Smooth muscle cell (in vitro differentiated cells): ENCODE results near the gene RUNDC3A. TPM values are rescaled to one million over a fixed set of nuclear protein-coding genes. Genes with fewer than 3 reads are reported as not detected.

ENCODE experiments used
- DNase-seq: peaks from one replicate; lab custom pipeline; 2025; ENCODE audit not compliant: unreplicated experiment; lab: John Stamatoyannopoulos, UW
- H2AFZ ChIP-seq: fragments of 200-600 bp; sonication (generic); 2 replicates; pipeline ENCODE4 v1.6.0; 2016; ENCODE audit warnings: antibody characterized with exemption, low read depth, mild to moderate bottlenecking
- H3F3A ChIP-seq: fragments of 200-600 bp; sonication (generic); 2 replicates; pipeline ENCODE4 v1.6.0; 2017; ENCODE audit warnings: antibody characterized with exemption, low read depth
- H3K27ac ChIP-seq: fragments of 200-600 bp; sonication (generic); 2 replicates; pipeline ENCODE4 v1.5.1; 2016; ENCODE audit warnings: low read depth, mild to moderate bottlenecking
- H3K27me3 ChIP-seq: fragments of 200-600 bp; sonication (generic); 2 replicates; pipeline ENCODE4 v1.6.1; 2016; ENCODE audit warnings: low read depth, mild to moderate bottlenecking
- H3K36me3 ChIP-seq: fragments of 200-600 bp; sonication (generic); 2 replicates; pipeline ENCODE4 v1.5.1; 2016; ENCODE audit warnings: low read depth
- H3K4me1 ChIP-seq: fragments of 200-600 bp; sonication (generic); 2 replicates; pipeline ENCODE4 v1.5.1; 2016; ENCODE audit warnings: low read depth
- H3K4me2 ChIP-seq: fragments of 200-600 bp; sonication (generic); 2 replicates; pipeline ENCODE4 v1.6.0; 2016; ENCODE audit warnings: mild to moderate bottlenecking
- H3K4me3 ChIP-seq: fragments of 200-600 bp; sonication (generic); 2 replicates; pipeline ENCODE4 v1.5.1; 2016; ENCODE audit warnings: mild to moderate bottlenecking
- H3K79me2 ChIP-seq: fragments of 200-600 bp; sonication (generic); 2 replicates; pipeline ENCODE4 v1.6.0; 2016; ENCODE audit warnings: low read depth, mild to moderate bottlenecking
- H3K9ac ChIP-seq: fragments of 200-600 bp; sonication (generic); 2 replicates; pipeline ENCODE4 v1.6.0; 2016; ENCODE audit warnings: low read depth
- H3K9me3 ChIP-seq: fragments of 200-600 bp; sonication (generic); replicated peaks from 2 replicates; pipeline ENCODE4 v1.5.1; 2016; ENCODE audit warnings: low read depth
- H4K20me1 ChIP-seq: fragments of 200-600 bp; sonication (generic); 2 replicates; pipeline ENCODE4 v1.6.0; 2016; ENCODE audit warnings: low read depth
- WGBS: methylation state at CpG from one replicate; pipeline ENCODE4 v1.1.7; 2016; ENCODE audit warnings: low lambda C conversion rate; 5-methylcytosine and 5-hydroxymethylcytosine counted together
- polyA plus RNA-seq: library from polyadenylated mRNA; unstranded; fragments of >200 nt; fragmentation: Nextera tagmentation; extraction: Ambion mirVana; gene quantifications from 2 replicates; pipeline ENCODE4 v1.2.1, GENCODE V29; 2016
- total RNA-seq: library from RNA; depleted of rRNA; stranded (reverse); fragments of >200 nt; gene quantifications from 2 replicates; pipeline ENCODE4 v1.2.3, GENCODE V29; 2014
- TF ChIP-seq, protein P1 (sequence below): fragments of 200-600 bp; sonication (generic); IDR thresholded peaks from 2 replicates; pipeline ENCODE4 v1.5.1; 2017; ENCODE audit warnings: borderline replicate concordance, mild to moderate bottlenecking, antibody characterized with exemption; ENCODE audit not compliant: insufficient read depth, poor library complexity, severe bottlenecking

Gene RUNDC3A
- total and polyA plus RNA-seq, 2 experiments from 2014 or later: 0.21 to 0.36 TPM

DNA sequence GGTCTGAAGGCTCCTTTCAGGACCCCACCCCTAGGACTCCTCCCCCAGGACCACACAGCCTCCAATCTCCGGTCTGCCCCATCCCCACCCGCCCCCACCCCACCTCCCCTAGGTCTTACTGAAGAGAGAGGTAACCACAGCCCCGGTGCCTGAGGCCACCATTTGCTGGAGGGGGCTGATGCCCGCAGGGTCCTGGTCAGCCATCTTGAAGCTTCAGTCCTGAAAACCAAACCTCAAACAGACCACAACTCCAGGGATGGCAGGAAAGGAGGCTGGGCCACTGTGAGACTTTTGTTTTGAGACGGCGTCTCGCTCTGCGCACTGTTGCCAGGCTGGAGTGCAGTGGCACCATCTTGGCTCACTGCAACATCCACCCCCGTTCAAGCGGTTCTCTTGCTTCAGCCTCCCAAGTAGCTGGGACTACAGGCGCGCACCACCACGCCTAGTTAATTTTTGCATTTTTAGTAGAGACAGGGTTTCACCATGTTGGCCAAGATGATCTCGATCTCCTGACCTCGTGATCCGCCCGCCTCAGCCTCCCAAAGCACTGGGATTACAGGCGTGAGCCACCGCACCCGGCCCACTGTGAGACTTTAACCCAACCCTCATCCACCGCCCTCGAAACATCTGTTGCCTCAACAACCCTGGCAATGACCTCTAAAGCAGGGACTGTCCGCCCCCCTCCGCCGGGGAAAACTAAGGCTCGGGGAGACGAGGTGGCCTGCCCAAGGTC is 15.1 kb downstream of the RUNDC3A start:
- Histone ChIP-seq H3K27ac (no peak overlapping the region), H2AFZ (peak overlapping the region; percentile 72)

DNA sequence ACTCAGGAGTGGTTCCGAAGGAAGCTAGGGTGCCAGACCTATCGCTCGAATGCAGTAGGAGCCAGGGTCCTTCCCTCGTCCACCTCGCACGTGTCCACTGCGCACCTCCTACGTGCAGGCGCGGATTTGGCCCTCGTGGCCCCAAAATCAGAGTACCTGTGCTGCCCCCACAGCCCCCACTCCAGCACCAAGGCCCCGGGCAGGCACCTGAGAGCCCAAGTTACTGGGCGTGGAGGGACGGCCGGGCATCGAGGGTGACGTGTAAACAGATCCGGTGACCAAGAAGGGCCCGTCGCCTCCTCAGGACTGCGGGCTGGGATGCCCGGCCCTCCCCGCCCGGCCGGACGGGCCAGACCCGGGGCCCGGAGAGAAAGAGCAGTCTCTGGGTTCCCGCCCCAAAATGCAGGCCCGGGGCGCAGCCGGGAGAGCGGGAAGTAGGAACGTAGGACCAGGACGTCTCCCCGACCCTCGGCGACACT is 15.7 kb downstream of the RUNDC3A start:
- Histone ChIP-seq H3K4me2 (peak overlapping the region; percentile 98), H3K79me2 (peaks cover 16% of the 10 kb centered on the region), H3K4me3 (peak overlapping the region; percentile 82), H3K4me1 (peaks cover 12% of the 10 kb centered on the region), H3K36me3 (no peaks in the 10 kb centered on the region), H3F3A (peaks cover 3% of the 10 kb centered on the region), H3K9me3 (no peaks in the 10 kb centered on the region), H2AFZ (peak overlapping the region; percentile 72), H3K27me3 (no peaks in the 10 kb centered on the region), H4K20me1 (peaks cover 6% of the 10 kb centered on the region), H3K27ac (no peak overlapping the region), H3K9ac (peak overlapping the region; percentile 81)
- TF ChIP-seq, protein P1, sequence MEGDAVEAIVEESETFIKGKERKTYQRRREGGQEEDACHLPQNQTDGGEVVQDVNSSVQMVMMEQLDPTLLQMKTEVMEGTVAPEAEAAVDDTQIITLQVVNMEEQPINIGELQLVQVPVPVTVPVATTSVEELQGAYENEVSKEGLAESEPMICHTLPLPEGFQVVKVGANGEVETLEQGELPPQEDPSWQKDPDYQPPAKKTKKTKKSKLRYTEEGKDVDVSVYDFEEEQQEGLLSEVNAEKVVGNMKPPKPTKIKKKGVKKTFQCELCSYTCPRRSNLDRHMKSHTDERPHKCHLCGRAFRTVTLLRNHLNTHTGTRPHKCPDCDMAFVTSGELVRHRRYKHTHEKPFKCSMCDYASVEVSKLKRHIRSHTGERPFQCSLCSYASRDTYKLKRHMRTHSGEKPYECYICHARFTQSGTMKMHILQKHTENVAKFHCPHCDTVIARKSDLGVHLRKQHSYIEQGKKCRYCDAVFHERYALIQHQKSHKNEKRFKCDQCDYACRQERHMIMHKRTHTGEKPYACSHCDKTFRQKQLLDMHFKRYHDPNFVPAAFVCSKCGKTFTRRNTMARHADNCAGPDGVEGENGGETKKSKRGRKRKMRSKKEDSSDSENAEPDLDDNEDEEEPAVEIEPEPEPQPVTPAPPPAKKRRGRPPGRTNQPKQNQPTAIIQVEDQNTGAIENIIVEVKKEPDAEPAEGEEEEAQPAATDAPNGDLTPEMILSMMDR: no peak
- 4% methylated on average over 29 of the region's 38 CpGs for WGBS
- no peak for DNase-seq

More for the DNA sequence above, 15.1 kb downstream of the RUNDC3A start:
- WGBS: 62% methylated on average over 27 of the region's 27 CpGs
- TF ChIP-seq, protein P1: no peak
- Histone ChIP-seq H3K9me3 (no peaks in the 10 kb centered on the region), H3K36me3 (no peaks in the 10 kb centered on the region), H3K79me2 (peaks cover 16% of the 10 kb centered on the region), H3K4me1 (peaks cover 12% of the 10 kb centered on the region), H3K9ac (peak overlapping the region; percentile 81), H3K4me2 (peak overlapping the region; percentile 98), H3F3A (peaks cover 3% of the 10 kb centered on the region), H3K27me3 (no peaks in the 10 kb centered on the region), H4K20me1 (peaks cover 6% of the 10 kb centered on the region), H3K4me3 (peak overlapping the region; percentile 82)
- DNase-seq: no peak

DNA sequence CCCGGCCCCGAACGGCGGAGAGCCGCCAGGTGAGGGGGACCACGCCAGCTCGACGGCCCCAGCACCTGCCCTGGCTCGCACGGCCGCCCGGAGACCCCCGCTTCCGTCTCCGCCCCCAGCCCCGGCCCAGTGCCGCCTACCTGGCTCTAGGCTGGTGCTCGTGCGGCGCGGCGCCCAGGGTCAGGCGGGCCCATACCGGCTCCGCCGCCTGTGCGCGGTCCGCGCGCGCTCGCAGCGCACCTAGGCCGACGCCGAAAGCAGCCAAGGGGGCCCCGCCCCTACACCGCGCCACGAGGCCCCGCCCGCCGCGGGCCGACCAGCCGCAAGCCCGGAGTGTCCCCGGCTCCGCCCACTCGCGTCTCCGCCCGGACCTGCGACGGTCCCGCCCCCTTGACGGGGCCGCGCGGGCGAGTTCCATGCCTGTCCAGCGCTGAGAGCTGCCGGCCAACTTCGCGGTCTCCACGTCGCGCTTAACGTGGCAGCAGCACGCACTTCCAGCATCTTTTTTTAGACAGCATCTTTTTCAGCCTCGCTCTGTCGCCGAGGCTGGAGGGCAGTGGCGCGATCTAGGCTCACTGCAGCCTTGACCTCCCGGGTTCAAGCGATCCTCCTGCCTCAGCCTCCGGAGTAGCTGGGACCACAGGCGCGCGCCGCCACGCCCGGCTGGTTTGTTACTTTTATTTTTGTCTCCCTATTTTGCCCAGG is 16.3 kb downstream of the RUNDC3A start, which contains the start of gene SLC25A39:
Gene SLC25A39, minus strand, starts transcription at position 253 of the 705 bp plus-strand sequence. CDS start 1,261 bp downstream, outside the sequence.
- peak; percentile 85 for DNase-seq

More for the DNA sequence above, 16.3 kb downstream of the RUNDC3A start, which contains the start of gene SLC25A39:
- H2AFZ ChIP-seq: peak within 1 kb of the TSS; percentile 74
- H3K9ac ChIP-seq: peak within 1 kb of the TSS; percentile 81
- no peaks in the 10 kb centered on the region for H3K27me3 ChIP-seq
- TF ChIP-seq, protein P1: no peak
- peaks cover 12% of the 10 kb centered on the region for H3K4me1 ChIP-seq
- peaks cover 3% of the 10 kb centered on the region for H3F3A ChIP-seq
- peak within 1 kb of the TSS; percentile 84 for H3K27ac ChIP-seq
- H3K9me3 ChIP-seq: no peaks in the 10 kb centered on the region
- peak within 1 kb of the TSS; percentile 82 for H3K4me3 ChIP-seq
- H3K36me3 ChIP-seq: no peaks in the 10 kb centered on the region
- H4K20me1 ChIP-seq: peaks cover 6% of the 10 kb centered on the region
- H3K79me2 ChIP-seq: peaks cover 16% of the 10 kb centered on the region
- WGBS: 1% methylated on average over 33 of the region's 85 CpGs
- H3K4me2 ChIP-seq: peak within 1 kb of the TSS; percentile 98
